ENCODE measurements around the gene SLC39A3.

The SLC39A3 gene

DNA sequence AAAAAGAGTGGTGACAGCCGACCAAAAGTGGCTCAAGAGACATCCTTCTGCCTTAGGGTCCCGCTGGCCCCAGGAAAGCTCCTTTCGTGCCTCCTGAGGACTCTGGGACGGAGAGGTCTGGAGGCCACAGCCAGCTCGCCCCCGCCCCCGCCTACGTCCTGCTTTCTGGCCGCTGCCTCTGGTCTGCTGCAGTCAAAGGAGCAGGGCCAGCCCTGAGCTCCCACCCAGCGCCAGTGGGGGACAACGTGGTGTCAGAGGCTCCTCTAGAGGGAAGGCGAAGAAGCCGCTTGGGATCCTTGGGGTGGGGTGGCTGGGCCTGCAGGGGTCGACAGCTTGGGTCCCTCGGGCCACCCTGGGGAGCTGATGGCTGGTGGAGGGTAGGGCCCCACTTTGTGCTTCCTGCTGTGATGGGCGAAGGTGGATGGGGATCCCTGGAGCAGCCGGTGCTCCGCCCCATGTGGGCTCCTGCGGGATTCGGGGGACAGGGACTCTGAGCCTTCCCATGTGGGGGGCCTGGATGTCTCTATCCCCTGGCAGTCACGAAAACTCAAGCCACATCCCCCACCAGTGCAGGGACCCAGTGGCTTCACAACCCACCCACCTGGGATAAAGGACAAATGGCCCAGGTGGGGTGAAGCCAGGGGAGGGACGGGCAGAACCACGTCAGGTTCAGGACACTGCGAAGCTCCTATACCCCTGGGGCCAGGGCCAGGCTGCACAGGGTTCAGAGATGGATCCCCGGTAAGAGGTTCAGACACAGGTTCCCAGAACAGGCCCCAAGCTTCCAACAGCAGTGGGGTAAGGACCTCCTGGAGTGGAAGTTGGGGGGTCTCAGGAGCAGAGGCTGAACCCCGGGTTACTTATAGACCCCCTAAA is 9.6 kb downstream of the SLC39A3 start:
- no peak overlapping the region for H3K4me3 ChIP-seq (ENCODE audit: low read depth, low read length)
- no peak for DNase-seq
- TF ChIP-seq, protein P1, sequence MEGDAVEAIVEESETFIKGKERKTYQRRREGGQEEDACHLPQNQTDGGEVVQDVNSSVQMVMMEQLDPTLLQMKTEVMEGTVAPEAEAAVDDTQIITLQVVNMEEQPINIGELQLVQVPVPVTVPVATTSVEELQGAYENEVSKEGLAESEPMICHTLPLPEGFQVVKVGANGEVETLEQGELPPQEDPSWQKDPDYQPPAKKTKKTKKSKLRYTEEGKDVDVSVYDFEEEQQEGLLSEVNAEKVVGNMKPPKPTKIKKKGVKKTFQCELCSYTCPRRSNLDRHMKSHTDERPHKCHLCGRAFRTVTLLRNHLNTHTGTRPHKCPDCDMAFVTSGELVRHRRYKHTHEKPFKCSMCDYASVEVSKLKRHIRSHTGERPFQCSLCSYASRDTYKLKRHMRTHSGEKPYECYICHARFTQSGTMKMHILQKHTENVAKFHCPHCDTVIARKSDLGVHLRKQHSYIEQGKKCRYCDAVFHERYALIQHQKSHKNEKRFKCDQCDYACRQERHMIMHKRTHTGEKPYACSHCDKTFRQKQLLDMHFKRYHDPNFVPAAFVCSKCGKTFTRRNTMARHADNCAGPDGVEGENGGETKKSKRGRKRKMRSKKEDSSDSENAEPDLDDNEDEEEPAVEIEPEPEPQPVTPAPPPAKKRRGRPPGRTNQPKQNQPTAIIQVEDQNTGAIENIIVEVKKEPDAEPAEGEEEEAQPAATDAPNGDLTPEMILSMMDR (IDR thresholded peaks at IDR 0.05; ENCODE audit: low read depth, low read length) = no peak
- no peak overlapping the region for H3K27ac ChIP-seq
- H3K9me3 ChIP-seq (ENCODE audit: severe bottlenecking) = no peaks in the 10 kb centered on the region
- H3K27me3 ChIP-seq (ENCODE audit: insufficient read depth, low read depth, severe bottlenecking) = peaks cover 10% of the 10 kb centered on the region
- peaks cover 24% of the 10 kb centered on the region for H3K36me3 ChIP-seq

DNA sequence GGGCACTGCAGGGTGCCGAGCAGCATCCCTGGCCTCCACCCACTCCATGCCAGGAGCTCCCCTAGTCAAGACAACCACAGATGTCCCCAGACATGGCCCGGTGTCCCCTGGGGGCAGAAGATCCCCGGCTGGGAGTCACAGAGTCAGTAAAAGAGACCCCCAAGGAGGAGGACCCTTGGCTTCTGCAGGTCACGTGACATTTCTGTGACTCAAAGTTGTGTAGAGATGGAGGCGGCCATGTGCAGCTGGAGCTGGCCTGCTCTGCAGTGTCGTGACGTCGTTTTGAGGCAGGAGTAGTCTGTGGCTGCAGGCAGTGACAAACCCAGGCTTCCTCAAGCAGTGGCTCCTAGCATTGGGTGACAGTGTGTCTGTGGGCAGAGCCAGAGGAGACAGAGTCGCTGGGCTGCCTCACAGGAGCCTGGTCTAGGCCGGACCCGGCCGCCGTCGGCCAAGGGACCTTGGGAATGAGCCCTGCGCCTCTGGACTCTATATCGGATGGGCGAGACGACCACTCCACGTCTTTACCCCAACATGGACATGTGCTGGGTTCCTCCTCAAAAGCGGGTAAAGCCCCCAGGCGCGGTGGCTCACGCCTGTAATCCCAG is 10.9 kb downstream of the SLC39A3 start:
- Histone ChIP-seq H3K4me3 (ENCODE audit: low read depth, low read length) (no peak overlapping the region), H3K9me3 (ENCODE audit: severe bottlenecking) (no peaks in the 10 kb centered on the region), H3K27me3 (ENCODE audit: insufficient read depth, low read depth, severe bottlenecking) (peaks cover 10% of the 10 kb centered on the region), H3K27ac (no peak overlapping the region), H3K36me3 (peaks cover 11% of the 10 kb centered on the region; the same call in 1 of the 2 replicates)
- TF ChIP-seq, protein P1 (IDR thresholded peaks at IDR 0.05; ENCODE audit: low read depth, low read length) = no peak
- DNase-seq = no peak

DNA sequence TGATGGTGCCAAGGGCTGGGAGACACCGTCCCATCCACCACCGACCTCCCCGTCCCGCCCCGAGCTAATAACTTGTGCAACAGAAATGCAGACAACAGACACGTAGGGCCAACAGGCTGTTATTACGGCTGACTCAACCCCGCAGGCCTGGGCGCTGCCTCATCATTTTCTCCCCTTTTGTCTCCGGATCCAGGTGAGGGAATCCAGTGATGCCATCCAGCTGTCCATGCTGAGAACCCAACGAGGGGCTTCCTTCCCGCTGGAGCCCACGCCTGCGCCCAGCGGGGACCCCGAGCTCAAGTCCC is 12.2 kb downstream of the SLC39A3 start:
- TF ChIP-seq, protein P1 (IDR thresholded peaks at IDR 0.05; ENCODE audit: low read depth, low read length) = no peak
- H3K36me3 ChIP-seq = peaks cover under 1% of the 10 kb centered on the region; the same call in 1 of the 2 replicates
- H3K27me3 ChIP-seq (ENCODE audit: insufficient read depth, low read depth, severe bottlenecking) = peaks cover 10% of the 10 kb centered on the region
- H3K9me3 ChIP-seq (ENCODE audit: severe bottlenecking) = no peaks in the 10 kb centered on the region
- H3K27ac ChIP-seq = no peak overlapping the region
- no peak for DNase-seq
- no peak overlapping the region for H3K4me3 ChIP-seq (ENCODE audit: low read depth, low read length)

DNA sequence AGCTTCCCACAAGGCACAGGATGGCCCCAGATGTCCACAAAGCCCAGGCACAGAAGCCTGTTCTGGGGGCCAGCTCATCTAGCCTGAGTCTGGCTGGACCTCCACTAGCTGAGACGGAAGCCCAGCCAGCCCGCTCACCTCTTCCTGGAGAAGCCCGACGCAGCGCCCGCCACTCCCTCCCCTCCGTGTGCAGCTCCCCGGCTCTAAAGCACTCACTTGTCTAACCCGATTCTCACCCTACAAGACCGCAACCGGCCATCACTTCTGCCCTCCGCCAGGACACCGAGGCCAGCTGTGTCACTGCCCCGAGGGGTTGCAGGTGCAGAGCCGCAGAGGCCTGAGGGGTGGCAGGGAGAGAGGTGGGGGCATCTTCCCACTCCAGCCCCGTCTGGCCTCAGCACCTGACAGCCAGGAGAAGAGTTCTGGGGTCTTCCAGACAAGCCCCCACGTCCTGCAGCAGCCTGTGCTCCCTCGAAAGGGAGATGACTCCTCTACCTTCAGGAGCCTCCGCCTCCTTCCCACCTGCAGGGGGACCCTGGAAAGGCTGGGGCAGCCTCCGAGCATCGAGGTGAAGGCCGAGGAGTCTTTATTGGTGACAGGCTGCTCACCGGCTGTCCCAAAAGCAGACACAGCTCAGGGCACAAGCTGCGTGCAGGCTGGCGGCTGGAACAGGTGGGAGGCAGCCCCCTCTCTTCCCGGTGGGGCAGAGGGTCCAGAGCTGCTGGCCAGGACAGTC is 12.7 kb downstream of the SLC39A3 start:
- H3K27ac ChIP-seq = no peak overlapping the region
- TF ChIP-seq, protein P1 (IDR thresholded peaks at IDR 0.05; ENCODE audit: low read depth, low read length) = no peak
- peaks cover 10% of the 10 kb centered on the region for H3K27me3 ChIP-seq (ENCODE audit: insufficient read depth, low read depth, severe bottlenecking)
- no peaks in the 10 kb centered on the region for H3K9me3 ChIP-seq (ENCODE audit: severe bottlenecking)
- no peak overlapping the region for H3K4me3 ChIP-seq (ENCODE audit: low read depth, low read length)
- no peaks in the 10 kb centered on the region for H3K36me3 ChIP-seq
- DNase-seq = no peak

DNA sequence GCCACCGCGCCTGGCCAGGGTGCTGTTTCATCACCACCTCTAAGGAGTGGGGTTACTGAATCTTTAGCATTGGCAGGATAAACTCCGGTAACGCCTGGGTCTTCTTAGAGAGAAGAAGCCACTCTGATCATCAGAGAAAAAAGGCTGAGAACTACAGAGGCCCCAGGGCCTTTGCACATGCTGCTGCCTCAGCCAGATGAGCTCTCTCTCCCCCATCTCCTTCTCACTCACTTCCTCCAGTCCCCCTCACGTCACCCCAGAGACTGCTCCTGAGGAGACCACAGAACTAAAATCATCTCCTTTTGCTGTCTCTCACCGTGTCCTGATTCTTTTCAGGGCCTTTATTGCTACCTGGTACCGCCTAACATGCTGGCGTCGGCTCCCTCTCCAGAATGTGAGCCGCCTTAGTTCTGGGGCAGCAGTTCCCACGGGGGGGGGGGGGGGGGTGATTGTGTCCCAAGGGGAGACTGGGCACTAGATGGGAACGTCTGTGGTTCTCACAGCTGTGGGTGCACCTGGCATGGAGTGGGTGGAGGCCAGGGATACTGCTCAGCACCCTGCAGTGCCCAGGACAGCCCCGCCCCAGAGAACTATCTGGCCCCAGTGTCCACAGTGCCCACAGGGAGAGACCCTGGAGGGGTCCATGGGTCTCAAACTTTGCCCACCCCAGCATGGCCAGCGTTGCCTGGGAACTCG is 13.5 kb downstream of the SLC39A3 start:
- H3K4me3 ChIP-seq (ENCODE audit: low read depth, low read length) = no peak overlapping the region
- no peaks in the 10 kb centered on the region for H3K36me3 ChIP-seq
- H3K9me3 ChIP-seq (ENCODE audit: severe bottlenecking) = no peaks in the 10 kb centered on the region
- DNase-seq = no peak
- H3K27me3 ChIP-seq (ENCODE audit: insufficient read depth, low read depth, severe bottlenecking) = peaks cover 10% of the 10 kb centered on the region
- TF ChIP-seq, protein P1 (IDR thresholded peaks at IDR 0.05; ENCODE audit: low read depth, low read length) = no peak
- H3K27ac ChIP-seq = no peak overlapping the region
